Measurements from ENCODE around the gene SCYGR2. TPM values are rescaled to one million over a fixed set of nuclear protein-coding genes. Genes with fewer than 3 reads are reported as not detected.

Gene SCYGR2
- total RNA-seq, 1 experiment from 2014 or later = not detected

DNA sequence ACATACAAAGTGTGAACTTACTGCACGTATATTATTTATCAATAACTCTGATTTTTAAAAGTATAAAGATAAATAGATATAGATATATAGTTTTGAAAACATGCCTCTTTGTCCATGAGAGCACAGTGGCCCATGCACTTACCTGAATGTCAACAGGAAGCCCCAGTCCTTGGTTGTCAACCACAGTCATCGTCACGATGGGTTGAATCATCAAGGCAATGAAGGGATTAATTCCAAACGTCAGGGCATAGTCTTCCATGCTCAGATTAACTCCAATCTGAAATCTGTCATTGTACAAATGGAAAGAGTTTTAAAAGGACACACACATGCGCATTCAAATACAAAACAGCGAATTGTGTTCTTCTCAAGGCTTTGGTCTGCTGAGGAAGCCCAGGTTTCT lies 34.1 kb downstream of the SCYGR2 start (continued):
- TF ChIP-seq SRF (IDR thresholded peaks at IDR 0.05; ENCODE audit: low read depth) = no peak
- TF ChIP-seq, protein P1, sequence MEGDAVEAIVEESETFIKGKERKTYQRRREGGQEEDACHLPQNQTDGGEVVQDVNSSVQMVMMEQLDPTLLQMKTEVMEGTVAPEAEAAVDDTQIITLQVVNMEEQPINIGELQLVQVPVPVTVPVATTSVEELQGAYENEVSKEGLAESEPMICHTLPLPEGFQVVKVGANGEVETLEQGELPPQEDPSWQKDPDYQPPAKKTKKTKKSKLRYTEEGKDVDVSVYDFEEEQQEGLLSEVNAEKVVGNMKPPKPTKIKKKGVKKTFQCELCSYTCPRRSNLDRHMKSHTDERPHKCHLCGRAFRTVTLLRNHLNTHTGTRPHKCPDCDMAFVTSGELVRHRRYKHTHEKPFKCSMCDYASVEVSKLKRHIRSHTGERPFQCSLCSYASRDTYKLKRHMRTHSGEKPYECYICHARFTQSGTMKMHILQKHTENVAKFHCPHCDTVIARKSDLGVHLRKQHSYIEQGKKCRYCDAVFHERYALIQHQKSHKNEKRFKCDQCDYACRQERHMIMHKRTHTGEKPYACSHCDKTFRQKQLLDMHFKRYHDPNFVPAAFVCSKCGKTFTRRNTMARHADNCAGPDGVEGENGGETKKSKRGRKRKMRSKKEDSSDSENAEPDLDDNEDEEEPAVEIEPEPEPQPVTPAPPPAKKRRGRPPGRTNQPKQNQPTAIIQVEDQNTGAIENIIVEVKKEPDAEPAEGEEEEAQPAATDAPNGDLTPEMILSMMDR (IDR thresholded peaks at IDR 0.05 in 2 of 3, conservative IDR thresholded peaks at IDR 0.05 in 1 of 3; ENCODE audit: borderline replicate concordance in 1 of 3, insufficient read depth in 1 of 3, low read depth in 2 of 3, low read length in 2 of 3) = no peak
- no peak for TF ChIP-seq CEBPB (IDR thresholded peaks at IDR 0.05; ENCODE audit: low read depth)
- TF ChIP-seq ZNF274 (IDR thresholded peaks at IDR 0.05; ENCODE audit: low read depth, low read length) = no peak
- no peak for TF ChIP-seq SP1 (IDR thresholded peaks at IDR 0.05; ENCODE audit: low read depth)
- TF ChIP-seq, protein P2, sequence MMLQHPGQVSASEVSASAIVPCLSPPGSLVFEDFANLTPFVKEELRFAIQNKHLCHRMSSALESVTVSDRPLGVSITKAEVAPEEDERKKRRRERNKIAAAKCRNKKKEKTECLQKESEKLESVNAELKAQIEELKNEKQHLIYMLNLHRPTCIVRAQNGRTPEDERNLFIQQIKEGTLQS (IDR thresholded peaks at IDR 0.05) = no peak
- no peak for TF ChIP-seq ELF1 (IDR thresholded peaks at IDR 0.05; ENCODE audit: borderline replicate concordance, low read depth)
- TF ChIP-seq EZH2 (IDR thresholded peaks at IDR 0.05) = no peak
- no peak for TF ChIP-seq JUND (IDR thresholded peaks at IDR 0.05)

DNA sequence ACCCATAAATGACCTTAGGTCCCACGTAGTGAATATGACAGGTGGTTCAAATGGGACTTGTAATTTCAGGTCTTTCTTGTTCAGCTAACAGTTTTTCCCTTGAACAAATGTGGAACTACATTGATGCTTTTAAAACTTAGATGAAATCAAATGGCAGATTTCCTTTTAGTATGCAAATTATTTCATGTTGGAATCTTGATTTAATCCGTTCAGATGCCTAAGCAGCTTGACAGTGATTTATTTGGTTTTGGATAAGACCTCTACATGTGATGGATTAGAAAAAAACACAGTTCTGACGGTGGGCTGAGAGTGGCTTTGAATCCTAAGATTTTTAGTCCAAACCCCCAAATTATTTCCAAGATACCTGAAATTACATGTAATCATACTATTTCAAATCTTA lies 35.5 kb downstream of the SCYGR2 start:
- Histone ChIP-seq H3K4me3 (replicated peaks in 1 of 2; ENCODE audit: low read depth in 1 of 2, low read length in 2 of 2) (no peak overlapping the region), H3K27ac (ENCODE audit: low read depth, low read length) (no peak overlapping the region), H3K36me3 (ENCODE audit: control insufficient read depth in 1 of 2, insufficient read depth in 2 of 2, low read length in 2 of 2) (no peaks in the 10 kb centered on the region), H3K27me3 (ENCODE audit: insufficient read depth, low read length) (no peaks in the 10 kb centered on the region), H3K4me2 (ENCODE audit: low read length) (no peak overlapping the region), H3K79me2 (ENCODE audit: insufficient read depth, low read length) (no peaks in the 10 kb centered on the region), H3K4me1 (ENCODE audit: control insufficient read depth in 1 of 2, insufficient read depth in 2 of 2, low read length in 2 of 2) (no peaks in the 10 kb centered on the region), H4K20me1 (ENCODE audit: insufficient read depth) (no peaks in the 10 kb centered on the region), H2AFZ (ENCODE audit: low read depth, low read length, poor library complexity, severe bottlenecking) (no peak overlapping the region), H3K9ac (ENCODE audit: low read length) (no peak overlapping the region), H3K9me3 (ENCODE audit: control insufficient read depth in 1 of 2, insufficient read depth in 1 of 2, low read depth in 1 of 2, low read length in 2 of 2) (no peaks in the 10 kb centered on the region), H3K9me2 (ENCODE audit: insufficient read depth) (no peaks in the 10 kb centered on the region)
- DNase-seq (ENCODE audit: low read depth, low spot score) (no peak), ATAC-seq (no peak)
- ChIA-PET POLR2A (no interaction called here), CTCF (interaction anchor here (1.2 kb wide), 1 partner anchor 24 kb away, joined by 4 read pairs; no protein-coding TSS in a partner anchor), RAD21 (ENCODE audit: low non-redundant PET in 1 of 2, low total read pairs in 2 of 2, uncharacterized antibody in 2 of 2, unreplicated experiment in 2 of 2) (no interaction called here)
- BruUV-seq (replicated peaks) = no TSS peak
- intact Hi-C loops (cut with micrococcal nuclease) = no loop called here
- TF ChIP-seq EGR1 (IDR thresholded peaks at IDR 0.05; ENCODE audit: low read depth) (no peak), ZNF274 (IDR thresholded peaks at IDR 0.05; ENCODE audit: low read depth, low read length) (no peak)
